ENCODE results near the gene BANF1.

DNA sequence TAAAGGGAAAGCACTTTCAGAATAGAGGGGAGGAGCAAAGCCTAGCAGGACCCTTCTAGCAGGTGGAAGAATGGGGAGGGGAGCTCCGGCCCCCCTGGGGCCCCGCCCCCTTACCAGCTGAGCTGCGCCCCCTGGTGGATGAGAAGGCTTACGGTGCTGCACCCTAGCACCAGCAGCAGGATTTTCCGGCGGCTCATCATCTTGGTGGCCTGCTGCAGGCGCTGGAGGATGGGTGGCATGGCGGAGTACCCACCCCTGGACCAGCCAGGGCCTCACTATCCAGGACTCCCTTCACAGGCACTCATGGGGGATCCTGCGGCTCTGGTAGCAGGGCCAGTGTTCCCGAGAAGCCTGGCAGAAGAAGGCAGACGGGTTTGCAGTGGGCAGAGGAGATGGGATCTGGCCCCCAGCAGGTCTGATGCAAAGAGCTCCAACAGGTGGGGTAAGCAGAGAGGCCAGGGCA is 42.9 kb downstream of the BANF1 start:
- TF ChIP-seq, protein P1, sequence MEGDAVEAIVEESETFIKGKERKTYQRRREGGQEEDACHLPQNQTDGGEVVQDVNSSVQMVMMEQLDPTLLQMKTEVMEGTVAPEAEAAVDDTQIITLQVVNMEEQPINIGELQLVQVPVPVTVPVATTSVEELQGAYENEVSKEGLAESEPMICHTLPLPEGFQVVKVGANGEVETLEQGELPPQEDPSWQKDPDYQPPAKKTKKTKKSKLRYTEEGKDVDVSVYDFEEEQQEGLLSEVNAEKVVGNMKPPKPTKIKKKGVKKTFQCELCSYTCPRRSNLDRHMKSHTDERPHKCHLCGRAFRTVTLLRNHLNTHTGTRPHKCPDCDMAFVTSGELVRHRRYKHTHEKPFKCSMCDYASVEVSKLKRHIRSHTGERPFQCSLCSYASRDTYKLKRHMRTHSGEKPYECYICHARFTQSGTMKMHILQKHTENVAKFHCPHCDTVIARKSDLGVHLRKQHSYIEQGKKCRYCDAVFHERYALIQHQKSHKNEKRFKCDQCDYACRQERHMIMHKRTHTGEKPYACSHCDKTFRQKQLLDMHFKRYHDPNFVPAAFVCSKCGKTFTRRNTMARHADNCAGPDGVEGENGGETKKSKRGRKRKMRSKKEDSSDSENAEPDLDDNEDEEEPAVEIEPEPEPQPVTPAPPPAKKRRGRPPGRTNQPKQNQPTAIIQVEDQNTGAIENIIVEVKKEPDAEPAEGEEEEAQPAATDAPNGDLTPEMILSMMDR (IDR thresholded peaks at IDR 0.05), result peak; percentile 83 to 94 (median 90)
- peak in 1 of 2 donors; percentile 23 for TF ChIP-seq EP300 (IDR thresholded peaks at IDR 0.05)
